ENCODE data around the gene FBXO42.
A peak's percentile ranks its signal among the peaks of the same experiment; 100 is the strongest.

Gene FBXO42

DNA sequence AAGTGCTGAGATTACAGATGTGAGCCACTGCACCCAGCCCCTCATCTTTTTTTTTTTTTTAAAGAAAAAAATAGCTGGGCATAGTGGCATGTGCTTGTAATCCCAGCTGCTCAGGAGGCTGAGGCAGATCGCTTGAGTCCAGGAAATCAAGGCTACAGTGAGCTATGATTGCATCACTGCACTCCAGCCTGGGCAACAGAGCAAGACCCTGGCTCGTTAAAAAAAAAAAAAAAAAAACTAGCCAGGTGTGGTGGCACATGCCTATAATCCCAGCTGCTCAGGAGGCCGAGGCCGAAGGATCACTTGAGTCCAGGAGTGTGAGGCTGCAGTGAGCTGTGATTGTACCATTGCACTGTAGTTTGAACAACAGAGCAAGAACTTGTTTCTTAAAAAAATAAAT, 28.6 kb upstream of the FBXO42 start:
- no peak overlapping the region for H3K4me3 ChIP-seq (ENCODE audit: low read depth, low read length)
- TF ChIP-seq, protein P1, sequence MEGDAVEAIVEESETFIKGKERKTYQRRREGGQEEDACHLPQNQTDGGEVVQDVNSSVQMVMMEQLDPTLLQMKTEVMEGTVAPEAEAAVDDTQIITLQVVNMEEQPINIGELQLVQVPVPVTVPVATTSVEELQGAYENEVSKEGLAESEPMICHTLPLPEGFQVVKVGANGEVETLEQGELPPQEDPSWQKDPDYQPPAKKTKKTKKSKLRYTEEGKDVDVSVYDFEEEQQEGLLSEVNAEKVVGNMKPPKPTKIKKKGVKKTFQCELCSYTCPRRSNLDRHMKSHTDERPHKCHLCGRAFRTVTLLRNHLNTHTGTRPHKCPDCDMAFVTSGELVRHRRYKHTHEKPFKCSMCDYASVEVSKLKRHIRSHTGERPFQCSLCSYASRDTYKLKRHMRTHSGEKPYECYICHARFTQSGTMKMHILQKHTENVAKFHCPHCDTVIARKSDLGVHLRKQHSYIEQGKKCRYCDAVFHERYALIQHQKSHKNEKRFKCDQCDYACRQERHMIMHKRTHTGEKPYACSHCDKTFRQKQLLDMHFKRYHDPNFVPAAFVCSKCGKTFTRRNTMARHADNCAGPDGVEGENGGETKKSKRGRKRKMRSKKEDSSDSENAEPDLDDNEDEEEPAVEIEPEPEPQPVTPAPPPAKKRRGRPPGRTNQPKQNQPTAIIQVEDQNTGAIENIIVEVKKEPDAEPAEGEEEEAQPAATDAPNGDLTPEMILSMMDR (IDR thresholded peaks at IDR 0.05; ENCODE audit: low read depth, low read length): no peak

DNA sequence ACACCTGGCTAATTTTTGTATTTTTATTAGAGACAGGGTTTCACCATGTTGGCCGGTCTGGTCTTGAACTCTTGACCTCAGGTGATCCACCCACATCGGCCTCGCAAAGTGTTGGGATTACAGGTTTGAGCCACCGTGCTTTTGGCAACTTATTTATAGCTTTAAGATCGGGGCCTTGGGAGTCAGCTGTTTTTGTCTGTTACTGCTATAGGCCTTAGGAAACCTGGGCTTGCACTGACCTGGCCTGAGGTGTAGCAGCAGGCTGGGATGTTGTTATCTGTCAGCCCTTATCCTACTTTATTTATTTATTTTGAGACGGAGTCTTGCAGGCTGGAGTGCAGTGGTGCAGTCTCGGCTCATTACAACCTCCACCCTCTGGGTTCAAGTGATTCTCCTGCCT, 26.2 kb upstream of the FBXO42 start:
- H3K4me3 ChIP-seq (ENCODE audit: low read depth, low read length): no peak overlapping the region
- TF ChIP-seq, protein P1 (IDR thresholded peaks at IDR 0.05; ENCODE audit: low read depth, low read length): no peak

DNA sequence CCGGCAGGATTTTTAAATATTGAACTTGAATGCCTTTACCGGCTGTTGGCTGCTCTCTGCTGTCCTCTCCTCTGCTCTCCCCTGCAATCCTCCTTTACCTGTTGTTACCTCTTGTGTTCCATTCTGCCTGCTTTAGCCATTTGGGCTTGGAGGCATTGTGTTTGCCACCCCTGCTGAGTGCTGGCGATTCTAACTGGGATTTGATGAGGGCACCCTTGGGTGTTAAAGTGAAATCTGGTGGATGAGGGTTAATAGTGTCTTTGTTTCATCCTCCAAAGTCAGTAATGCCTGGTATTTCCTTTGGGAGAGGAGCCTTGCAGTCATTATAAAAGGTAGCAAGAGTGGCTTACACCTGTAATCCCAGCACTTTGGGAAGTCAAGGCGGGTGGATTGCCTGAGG, 24.7 kb upstream of the FBXO42 start:
- TF ChIP-seq, protein P1 (IDR thresholded peaks at IDR 0.05; ENCODE audit: low read depth, low read length): no peak
- no peak overlapping the region for H3K4me3 ChIP-seq (ENCODE audit: low read depth, low read length)

DNA sequence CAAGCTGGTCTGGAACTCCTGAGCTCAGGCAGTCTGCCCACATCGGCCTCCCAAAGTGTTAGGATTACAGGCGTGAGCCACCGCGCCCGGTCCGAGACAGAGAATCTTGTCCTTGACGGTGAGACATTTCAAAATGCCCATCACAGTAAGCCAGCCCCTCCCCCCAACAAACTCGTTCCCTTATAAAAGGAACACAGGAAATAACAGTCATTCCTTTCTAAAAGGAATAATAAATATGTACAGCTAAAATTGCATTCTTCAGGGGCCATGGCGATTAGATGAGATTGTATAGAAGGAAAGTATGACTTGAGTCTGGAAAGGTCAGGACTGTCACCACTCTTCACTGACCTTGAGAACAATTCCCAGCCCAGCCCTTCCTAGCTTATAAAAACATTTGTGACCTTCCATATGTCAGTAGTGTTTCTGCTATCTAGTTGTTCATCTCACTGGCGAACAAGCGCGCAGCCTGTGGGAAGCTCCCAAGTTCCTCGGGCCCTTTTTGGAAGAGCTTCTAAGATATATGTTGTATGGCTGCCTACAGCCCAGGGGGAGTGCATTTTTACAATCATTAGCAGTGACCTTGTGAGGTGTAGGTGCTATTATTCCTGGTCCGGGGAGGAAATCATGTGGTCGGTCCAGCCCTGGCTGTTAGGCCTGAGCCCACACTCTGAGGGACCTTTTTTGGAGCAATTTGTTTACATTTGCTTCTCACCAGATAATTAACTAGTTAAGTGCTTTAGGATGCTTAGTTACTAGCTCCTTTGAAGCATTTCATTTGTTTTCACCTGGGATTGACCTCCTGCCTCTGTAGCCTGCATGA, 23.5 kb upstream of the FBXO42 start:
- H3K4me3 ChIP-seq (ENCODE audit: low read depth, low read length): peak overlapping the region; percentile 39
- TF ChIP-seq, protein P1 (IDR thresholded peaks at IDR 0.05; ENCODE audit: low read depth, low read length): no peak

DNA sequence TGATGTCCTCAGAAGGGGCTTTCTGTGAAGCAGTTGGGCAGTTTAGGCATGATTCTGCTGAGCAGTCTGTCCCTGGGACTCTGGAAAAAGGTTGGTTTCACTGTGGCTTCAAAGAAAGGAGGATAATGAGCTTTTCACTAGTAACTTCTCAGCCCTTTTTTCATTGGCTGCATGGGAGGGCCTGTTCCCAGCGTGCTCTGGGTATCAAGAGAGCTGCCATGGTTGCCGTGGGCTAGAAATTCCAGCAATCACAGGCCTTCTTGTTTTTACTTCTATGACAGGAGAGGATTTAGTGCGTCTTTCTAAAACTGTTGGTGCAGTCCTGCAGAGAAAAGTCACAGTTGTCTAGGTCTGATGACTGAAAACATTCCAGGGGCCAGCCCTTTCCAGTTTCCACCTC, 22.0 kb upstream of the FBXO42 start:
- TF ChIP-seq, protein P1 (IDR thresholded peaks at IDR 0.05; ENCODE audit: low read depth, low read length): no peak
- no peak overlapping the region for H3K4me3 ChIP-seq (ENCODE audit: low read depth, low read length)

DNA sequence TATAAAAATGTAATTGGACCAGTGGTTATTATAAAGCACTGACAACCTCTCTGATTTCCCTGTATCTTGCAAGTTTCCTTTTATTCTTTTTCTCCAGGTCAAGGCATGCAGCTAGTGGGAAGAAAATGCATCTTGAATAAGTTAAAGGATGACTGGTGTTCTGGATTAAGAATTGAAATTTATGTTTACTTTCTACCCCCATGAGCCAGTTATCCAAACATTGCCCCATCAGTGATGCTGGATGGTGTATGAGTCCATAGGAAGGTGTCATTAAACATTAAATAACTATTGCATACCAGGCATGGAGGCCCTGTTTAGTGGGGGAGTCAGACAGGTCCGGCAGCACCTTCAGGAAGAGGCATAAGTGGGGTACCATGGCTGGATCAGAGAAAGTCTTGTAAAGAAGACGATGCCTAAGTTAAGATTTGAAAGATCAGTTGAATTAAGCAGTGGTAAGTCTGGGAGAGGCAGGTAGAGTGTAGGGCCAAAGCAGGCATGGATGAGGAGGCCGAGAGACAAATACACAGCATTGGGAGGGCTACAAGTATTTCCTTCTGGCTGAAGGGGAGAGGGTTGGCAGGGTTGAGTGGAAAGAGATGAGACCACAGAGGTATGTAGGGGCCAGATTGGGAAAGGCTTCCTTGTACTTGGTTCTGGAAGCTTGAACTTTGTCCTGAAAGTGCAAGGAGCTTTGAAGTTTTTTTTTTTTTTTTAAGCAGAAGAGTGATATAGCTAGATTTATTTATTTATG, 20.4 kb upstream of the FBXO42 start:
- H3K4me3 ChIP-seq (ENCODE audit: low read depth, low read length): no peak overlapping the region
- TF ChIP-seq, protein P1 (IDR thresholded peaks at IDR 0.05; ENCODE audit: low read depth, low read length): no peak

DNA sequence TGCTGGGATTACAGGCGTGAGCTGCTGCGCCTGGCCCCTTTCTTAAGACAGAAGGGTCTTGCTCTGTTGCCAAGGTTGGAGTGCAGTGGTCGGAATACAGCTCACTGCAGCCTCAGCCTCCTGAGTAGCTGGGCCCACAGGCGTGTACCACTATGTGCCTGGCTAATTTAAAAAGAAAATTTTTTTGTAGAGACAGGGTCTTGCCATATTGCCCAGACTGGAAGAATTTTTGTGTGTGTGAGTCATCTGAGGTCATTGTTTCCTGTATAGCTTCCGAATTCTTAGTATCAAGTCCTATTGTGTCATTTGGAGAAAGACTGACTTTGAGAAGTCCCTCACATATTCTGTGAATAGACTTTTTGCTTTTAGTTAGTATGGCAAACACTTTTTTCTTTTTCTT, 19.4 kb upstream of the FBXO42 start:
- no peak overlapping the region for H3K4me3 ChIP-seq (ENCODE audit: low read depth, low read length)
- TF ChIP-seq, protein P1 (IDR thresholded peaks at IDR 0.05; ENCODE audit: low read depth, low read length): no peak
